Measurements from ENCODE around the gene RPS6KA2.

RPS6KA2 gene

DNA sequence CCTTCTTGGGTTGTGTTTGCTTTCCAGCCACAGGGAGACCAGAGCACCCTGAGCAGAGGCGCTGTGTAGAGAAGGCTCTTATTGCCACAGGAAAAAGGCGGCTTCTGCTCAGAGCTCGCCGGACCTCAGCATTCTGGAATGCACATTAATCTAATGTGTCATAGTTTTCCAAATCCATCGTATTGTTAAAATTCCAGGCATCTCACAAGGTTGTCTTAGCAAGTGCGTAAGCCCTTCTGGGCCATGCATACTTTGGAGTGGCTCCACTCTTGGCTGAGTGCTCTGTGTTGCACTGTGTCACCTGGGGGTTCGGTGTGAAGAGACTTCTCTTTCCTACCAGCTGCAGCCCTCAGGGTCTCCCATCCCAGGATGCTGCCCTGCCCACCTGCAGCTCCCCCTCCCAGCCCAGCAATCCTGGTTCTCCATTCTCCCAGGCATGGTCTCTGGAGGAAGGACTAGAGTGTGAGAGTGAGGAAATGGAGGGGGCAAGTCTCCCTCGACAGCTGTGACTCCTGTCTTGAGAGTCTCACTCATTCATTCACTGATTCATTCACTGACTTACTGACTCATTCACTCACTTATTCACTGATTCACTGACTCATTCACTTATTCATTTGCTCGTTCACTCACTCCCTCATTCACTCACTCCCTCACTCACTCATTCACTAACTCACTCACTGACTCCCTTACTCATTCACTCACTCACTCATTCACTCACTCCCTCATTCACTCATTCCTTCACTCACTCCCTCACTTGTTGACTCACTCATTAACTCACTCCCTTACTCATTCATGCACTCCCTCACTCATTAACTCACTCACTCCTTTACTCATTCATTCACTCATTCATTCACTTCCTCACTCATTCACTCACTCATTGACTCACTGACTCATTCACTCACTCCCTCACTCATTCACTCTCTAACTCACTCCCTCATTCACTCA, 160.6 kb downstream of the RPS6KA2 start:
- no peak for DNase-seq (ENCODE audit: low read depth)

DNA sequence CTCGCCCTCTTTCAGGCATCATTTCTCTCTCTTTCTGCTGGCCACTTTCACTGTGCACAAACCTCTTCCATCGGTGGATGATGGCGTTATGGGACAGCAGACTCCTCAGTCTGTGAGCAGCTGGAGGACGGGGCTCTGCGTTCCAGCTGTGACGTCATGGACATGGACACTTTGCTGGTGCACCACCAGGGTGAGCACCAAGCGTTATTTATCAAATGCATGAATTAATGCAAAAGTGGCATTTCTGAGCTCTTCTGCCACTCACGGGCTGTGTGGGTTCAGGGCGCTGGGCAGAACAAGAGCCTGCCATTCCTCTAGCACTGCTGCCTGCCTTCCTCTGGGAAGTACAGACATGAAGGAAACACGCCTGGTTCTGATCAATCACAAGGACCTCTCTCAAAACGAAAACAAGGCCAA, 161.4 kb downstream of the RPS6KA2 start:
- no peak for DNase-seq (ENCODE audit: low read depth)

GRCh38 chr6:166465003-166465399, 162.1 kb downstream of the RPS6KA2 start:
- DNase-seq (ENCODE audit: low read depth), result no peak

DNA sequence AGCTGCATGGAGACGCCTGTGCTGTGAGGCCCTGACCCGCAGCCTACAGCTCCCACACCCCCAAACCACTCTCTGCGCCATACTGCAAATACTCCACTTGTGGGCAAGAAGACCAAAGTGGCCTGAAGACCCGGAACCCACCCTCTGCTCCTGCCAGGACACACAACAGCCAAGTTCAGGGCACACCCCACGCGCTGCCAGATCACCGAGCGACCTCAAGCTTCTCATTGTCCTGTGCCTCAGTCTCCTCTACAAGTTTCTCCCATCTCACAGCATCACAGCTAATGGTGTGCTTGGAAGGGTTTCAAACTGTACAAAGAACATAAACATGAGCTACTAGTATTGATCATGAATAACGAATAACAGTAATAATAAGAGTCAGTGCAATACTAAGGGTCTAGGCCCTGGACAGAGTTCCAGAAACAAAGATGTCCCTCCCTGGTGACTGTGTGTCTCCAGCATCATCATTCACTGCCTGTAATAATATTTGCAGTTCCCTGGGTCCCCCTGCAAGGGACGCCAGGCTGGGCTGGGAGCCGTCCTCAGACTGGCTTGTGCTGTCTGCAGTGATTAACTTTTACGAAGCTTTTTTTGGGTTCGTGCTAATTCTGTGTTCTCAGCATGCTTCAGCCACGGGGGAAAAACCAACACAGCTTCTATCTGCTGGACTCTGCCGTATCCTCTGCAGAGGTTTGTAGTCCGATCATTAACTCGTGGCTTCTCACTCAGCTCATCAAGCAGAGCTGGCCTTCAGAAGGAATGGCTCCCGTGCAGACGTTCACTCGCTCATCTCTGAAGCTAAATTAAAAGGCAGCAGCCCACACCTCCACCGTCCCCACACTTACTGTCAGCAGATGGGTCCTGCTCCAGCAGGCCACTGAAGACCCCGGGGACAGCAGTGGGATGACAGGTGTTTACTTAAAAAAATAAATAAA, 162.7 kb downstream of the RPS6KA2 start:
- no peak for DNase-seq (ENCODE audit: low read depth)

- no peak for DNase-seq (ENCODE audit: low read depth)
These were observed 163.5 kb downstream of the RPS6KA2 start for GRCh38 chr6:166463359-166464067.

- DNase-seq (ENCODE audit: low read depth), result no peak
These were observed 164.5 kb downstream of the RPS6KA2 start for GRCh38 chr6:166462461-166463135.

DNA sequence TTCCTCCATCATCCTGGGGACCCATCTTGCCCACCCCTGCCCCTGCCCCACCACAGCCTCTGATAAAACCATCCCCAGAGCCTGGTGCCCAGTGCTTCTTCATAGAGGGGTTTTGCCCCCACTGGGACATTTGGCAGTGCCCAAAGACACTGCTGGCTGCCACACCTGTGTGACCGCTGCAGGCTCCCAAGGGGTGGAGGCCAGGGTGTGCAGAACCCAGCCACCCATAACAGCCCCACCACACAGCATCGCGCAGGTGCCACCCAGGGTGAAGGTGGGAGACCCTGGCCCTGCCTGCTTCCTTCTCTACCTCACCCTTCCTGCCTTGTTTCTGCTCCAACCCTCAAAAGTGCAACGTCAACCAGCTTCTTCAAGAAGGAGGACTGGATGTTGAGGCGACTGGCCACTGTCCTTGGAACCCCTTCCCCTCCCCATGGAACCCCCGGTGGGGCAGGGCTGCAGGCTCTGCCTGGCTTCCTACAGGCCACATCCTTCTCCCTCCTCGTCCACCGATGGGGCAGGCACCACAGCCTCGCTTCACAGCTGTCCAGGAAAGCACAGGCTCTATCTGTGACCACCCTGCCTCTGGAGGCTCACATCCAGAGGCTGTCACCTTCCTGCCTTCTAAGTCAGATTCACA, 165.1 kb downstream of the RPS6KA2 start:
- DNase-seq (ENCODE audit: low read depth), result no peak

- DNase-seq (ENCODE audit: low read depth), result no peak
These were observed 166.3 kb downstream of the RPS6KA2 start for GRCh38 chr6:166460473-166461437.

DNA sequence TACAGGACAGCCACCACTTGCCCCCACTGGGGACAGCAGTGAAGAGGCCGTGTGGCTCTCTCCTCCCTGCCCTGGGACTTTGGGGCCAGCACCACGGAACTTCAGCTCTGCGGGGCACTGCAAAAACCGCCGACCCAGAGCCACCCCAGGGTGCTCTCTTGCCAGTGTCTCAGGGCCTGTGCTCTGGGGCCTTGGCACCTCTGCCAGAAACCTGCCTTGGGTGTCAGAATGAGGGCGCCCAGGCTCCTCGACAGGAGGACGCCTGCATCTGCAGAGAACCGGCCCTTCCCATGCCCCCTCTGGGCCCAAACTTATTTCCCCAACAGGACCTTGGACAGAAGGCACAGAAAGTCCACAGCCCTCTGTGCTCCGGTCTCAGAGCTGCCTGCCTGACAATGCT, 167.1 kb downstream of the RPS6KA2 start:
- no peak for DNase-seq (ENCODE audit: low read depth)

DNA sequence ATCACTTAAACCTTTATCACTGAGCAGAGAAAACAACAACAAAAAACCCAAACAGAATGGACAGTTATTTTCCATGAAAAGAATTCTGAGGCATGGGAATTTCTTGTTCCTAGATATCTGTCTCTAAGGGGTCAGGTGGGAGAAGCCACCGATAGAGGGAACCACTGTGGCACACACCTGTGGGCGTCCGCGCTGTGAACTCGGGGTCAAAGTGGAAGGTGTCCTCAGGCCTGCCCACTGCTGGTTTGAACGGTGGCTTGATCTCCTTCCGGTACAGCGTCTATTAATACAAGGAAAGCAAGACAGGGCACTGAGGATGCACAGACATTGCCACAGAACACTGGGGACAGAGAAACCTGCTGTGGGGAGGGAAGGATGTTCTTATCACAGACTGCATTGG, 167.8 kb downstream of the RPS6KA2 start:
- DNase-seq (ENCODE audit: low read depth), result no peak

DNA sequence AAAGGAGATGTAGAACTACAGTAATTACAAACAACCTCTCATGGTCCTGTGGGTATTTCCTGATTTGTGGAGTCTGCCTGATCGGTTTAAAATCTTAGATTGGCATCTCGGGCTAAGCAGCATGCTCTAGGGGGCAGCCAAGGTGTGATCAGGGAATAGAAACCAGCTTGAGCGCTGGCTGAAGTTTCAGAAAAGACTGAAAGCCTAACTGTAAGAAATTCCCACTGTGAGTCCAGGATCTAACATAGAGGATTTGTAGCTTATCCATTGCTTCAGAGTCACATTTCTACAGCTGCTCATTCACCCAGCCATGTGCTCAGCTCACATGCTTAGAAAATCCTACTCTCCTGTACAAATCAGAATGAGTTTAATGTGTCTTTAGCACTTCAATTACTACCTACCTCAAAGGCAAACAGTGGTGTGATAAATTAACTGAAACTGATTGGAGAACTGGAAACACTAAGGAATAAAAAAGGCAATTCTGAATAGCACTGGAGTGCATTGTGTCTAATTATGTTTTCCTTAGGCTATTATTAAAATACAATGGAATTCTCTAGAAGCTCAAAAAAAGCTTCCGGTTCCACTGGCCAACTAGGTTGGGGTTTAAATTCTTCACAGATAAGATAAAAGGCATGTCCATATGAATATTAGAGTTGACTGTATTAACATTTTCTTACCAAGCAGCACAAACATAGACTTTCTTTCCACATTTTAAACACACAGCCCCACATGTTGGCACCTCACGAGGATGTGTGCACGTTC, 170.5 kb downstream of the RPS6KA2 start:
- DNase-seq (ENCODE audit: low read depth), result no peak

GRCh38 chr6:166454692-166455515, 172.1 kb downstream of the RPS6KA2 start:
- no peak for DNase-seq (ENCODE audit: low read depth)

DNA sequence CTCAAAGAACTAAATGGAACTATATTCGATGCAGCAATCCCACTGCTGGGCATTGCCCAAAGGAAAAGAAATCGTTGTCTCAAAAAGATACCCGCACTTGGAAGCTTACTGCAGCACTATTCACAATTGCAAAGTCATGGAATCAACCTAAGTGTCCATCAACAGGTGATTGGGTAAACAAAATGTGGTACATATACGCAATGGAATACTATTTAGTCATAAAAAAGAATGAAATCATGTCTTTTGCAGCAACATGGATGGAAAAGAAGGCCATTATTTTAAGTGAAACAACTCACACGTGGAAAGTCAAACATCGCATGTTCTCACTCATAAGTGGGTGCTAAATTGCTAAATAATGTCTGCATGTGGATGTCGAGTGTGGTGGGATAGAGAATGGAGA, 173.4 kb downstream of the RPS6KA2 start:
- DNase-seq (ENCODE audit: low read depth), result no peak

DNA sequence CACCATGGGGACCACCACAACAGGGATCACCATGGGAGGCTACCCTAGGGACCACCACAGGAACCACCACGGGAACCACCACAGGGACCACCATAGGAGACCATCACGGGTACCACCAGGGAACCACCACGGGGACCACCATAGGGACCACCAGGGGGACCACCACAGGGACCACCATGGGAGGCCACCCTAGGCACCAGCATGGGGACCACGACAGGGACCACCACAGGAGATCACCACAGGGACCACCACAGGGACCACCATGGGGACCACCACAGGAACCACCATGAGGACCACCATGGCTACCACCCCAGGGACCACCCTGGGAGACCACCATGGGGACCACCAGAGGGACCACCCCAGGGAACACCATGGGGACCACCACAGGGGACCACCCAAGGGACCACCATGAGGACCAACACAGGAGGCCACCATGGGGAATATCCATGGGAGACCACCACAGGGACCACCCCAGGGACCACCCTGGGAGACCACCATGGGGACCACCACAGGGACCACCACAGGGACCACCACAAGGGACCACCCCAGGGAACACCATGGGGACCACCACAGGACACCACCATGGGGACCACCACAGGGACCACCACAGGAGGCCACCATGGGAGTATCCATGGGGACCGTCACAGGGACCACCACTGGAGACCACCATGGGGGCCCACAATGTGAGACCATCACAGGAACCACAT, 176.7 kb downstream of the RPS6KA2 start:
- DNase-seq (ENCODE audit: low read depth), result no peak

DNA sequence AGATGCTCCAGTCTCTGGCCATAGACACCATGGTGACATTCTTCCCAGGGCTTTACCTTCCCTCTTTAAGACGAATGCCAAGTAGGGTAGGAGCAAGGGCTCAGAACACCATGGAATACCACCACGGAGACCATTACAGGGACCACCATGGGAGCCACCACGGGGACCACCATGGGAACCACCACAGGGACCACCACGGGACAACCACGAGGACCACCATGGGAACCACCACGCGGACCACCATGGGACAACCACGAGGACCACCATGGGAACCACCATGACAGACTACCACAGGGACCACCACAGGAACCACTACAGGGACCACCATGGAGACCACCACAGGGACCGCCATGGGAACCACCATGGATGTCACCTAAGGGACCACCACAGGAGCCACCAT, 177.4 kb downstream of the RPS6KA2 start:
- DNase-seq (ENCODE audit: low read depth), result no peak

DNA sequence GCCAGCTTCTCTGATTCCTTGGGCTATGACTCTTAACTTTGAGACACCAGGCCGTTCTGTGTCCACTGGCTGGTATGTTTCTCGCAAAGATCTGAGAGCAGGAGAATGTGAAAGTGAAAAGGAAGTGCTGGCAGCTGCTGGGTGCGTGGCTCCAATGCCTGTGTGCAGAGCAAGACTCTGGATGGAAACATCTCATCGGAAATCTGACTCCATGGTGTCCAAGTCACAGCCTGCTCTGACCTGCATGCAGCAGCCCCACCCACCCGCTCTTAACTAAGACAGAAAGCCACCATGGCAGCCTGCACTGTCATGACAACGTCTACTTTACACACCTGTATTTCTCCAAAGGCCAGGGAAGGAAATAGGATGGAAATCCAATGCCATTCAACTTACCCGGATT, 178.0 kb downstream of the RPS6KA2 start:
- DNase-seq (ENCODE audit: low read depth), result no peak

GRCh38 chr6:166448432-166448831, 178.6 kb downstream of the RPS6KA2 start:
- DNase-seq (ENCODE audit: low read depth), result no peak
